SK-N-SH (cell line): ENCODE results near the gene LRRC49. TPM values are rescaled to one million over a fixed set of nuclear protein-coding genes. Genes with fewer than 3 reads are reported as not detected.

Experiments
- CTCF ChIA-PET: fragments of 300-600, 350-600 bp; formaldehyde crosslinking; extraction: SDS; loops from one replicate; lab custom pipeline; 2021; lab: Yijun Ruan, JAX
- POLR2A ChIA-PET: fragments of 350-600 bp; sonication (Branson Sonifier 250); formaldehyde crosslinking; extraction: SDS; loops from one replicate; lab custom pipeline; 2020; ENCODE audit warnings: antibody characterized with exemption, inconsistent platforms; lab: Yijun Ruan, JAX
- DNase-seq: peaks from one replicate; pipeline ENCODE4 v3.0.0; 2012
- H2AFZ ChIP-seq: fragments of 200-600 bp; sonication (generic); 2 replicates; pipeline ENCODE4 v1.8.1; 2016; ENCODE audit warnings: antibody characterized with exemption, mild to moderate bottlenecking, low read depth
- H3F3A ChIP-seq: fragments of 200-600 bp; sonication (generic); replicated peaks from 2 replicates; pipeline ENCODE3; 2016; ENCODE audit warnings: antibody characterized with exemption, mild to moderate bottlenecking; ENCODE audit not compliant: insufficient read depth
- H3K27ac ChIP-seq, 2 experiments: fragments of 200-500 bp in 1 of 2; fragments of 200-600 bp in 1 of 2; sonication (Bioruptor generic) in 1 of 2; sonication (generic), shearing (Covaris generic) in 1 of 2; 2 replicates each; pipeline versions ENCODE4 v1.5.1 to v1.6.1; 2014 to 2016; ENCODE audit warnings: low read depth in 2 of 2, inconsistent platforms in 1 of 2, low read length in 1 of 2, mild to moderate bottlenecking in 1 of 2, mixed read lengths in 1 of 2
- H3K27me3 ChIP-seq: fragments of 200-600 bp; sonication (generic), shearing (Covaris generic); 2 replicates; pipeline ENCODE4 v1.6.1; 2016; ENCODE audit warnings: mixed run types; ENCODE audit not compliant: insufficient read depth
- H3K36me3 ChIP-seq, 2 experiments: fragments of 200-500 bp in 1 of 2; fragments of 200-600 bp in 1 of 2; sonication (Bioruptor generic) in 1 of 2; sonication (generic) in 1 of 2; replicated peaks in 1 of 2; 2 replicates each; pipeline versions ENCODE3 to v1.5.1; 2014 to 2016; ENCODE audit warnings: low read length in 1 of 2, mild to moderate bottlenecking in 1 of 2; ENCODE audit not compliant: insufficient read depth in 2 of 2, control insufficient read depth in 1 of 2
- H3K4me1 ChIP-seq, 2 experiments: fragments of 200-500 bp in 1 of 2; fragments of 200-600 bp in 1 of 2; sonication (Bioruptor generic) in 1 of 2; sonication (generic), shearing (Covaris generic) in 1 of 2; 2 replicates each; pipeline versions ENCODE4 v1.5.1 to v1.6.1; 2014 to 2016; ENCODE audit warnings: low read depth in 1 of 2, low read length in 1 of 2, mixed run types in 1 of 2; ENCODE audit not compliant: insufficient read depth in 2 of 2, control insufficient read depth in 1 of 2
- H3K4me2 ChIP-seq: fragments of 200-600 bp; sonication (generic), shearing (Covaris generic); 2 replicates; pipeline ENCODE4 v1.6.1; 2017; ENCODE audit warnings: mixed run types
- H3K4me3 ChIP-seq, 2 experiments: fragments of 200-500 bp in 1 of 2; fragments of 200-600 bp in 1 of 2; sonication (Bioruptor generic) in 1 of 2; sonication (generic), shearing (Covaris generic) in 1 of 2; 2 replicates each; pipeline versions ENCODE4 v1.5.1 to v1.8.1; 2014 to 2016; ENCODE audit warnings: low read depth in 2 of 2, inconsistent platforms in 1 of 2, low read length in 1 of 2, mild to moderate bottlenecking in 1 of 2, mixed read lengths in 1 of 2, moderate library complexity in 1 of 2
- H3K79me2 ChIP-seq: fragments of 200-600 bp; sonication (generic); 2 replicates; pipeline ENCODE4 v1.8.1; 2017; ENCODE audit warnings: mild to moderate bottlenecking; ENCODE audit not compliant: insufficient read depth
- H3K9ac ChIP-seq: fragments of 200-600 bp; sonication (generic); 2 replicates; pipeline ENCODE4 v1.6.1; 2017; ENCODE audit warnings: mixed run types
- H3K9me2 ChIP-seq: fragments of 200-600 bp; sonication (generic); 2 replicates; pipeline ENCODE4 v1.6.1; 2017; ENCODE audit warnings: mixed run types
- H3K9me3 ChIP-seq: fragments of 200-600 bp; sonication (generic); 2 replicates; pipeline ENCODE4 v1.6.1; 2017; ENCODE audit warnings: mixed run types, mild to moderate bottlenecking, moderate library complexity
- H4K20me1 ChIP-seq: fragments of 200-600 bp; sonication (generic); 2 replicates; pipeline ENCODE4 v1.6.1; 2017; ENCODE audit warnings: mild to moderate bottlenecking, mixed run types; ENCODE audit not compliant: insufficient read depth
- CHD2 ChIP-seq: fragments of 150-350 bp; IDR thresholded peaks from 2 replicates; pipeline ENCODE4 v1.6.1; 2018; ENCODE audit warnings: low read length; ENCODE audit not compliant: partially characterized antibody
- FOXM1 ChIP-seq: IDR thresholded peaks from 2 replicates; pipeline ENCODE4 v1.4.0; 2012; ENCODE audit warnings: low read depth, mild to moderate bottlenecking
- JUND ChIP-seq: IDR thresholded peaks from 2 replicates; pipeline ENCODE4 v1.4.0; 2012
- MXI1 ChIP-seq: IDR thresholded peaks from 2 replicates; pipeline ENCODE4 v1.6.1; 2012; ENCODE audit warnings: mild to moderate bottlenecking, low read depth, low read length, improper control_type of control experiment
- RAD21 ChIP-seq: IDR thresholded peaks from 2 replicates; pipeline ENCODE4 v1.6.1; 2012; ENCODE audit warnings: mild to moderate bottlenecking, low read length
- RCOR1 ChIP-seq: fragments of 150-350 bp; IDR thresholded peaks from 2 replicates; pipeline ENCODE4 v1.6.1; 2017; ENCODE audit warnings: antibody characterized with exemption, low read length
- RFX5 ChIP-seq: IDR thresholded peaks from 2 replicates; pipeline ENCODE4 v1.6.1; 2012; ENCODE audit warnings: mild to moderate bottlenecking, improper control_type of control experiment, low read length
- SMC3 ChIP-seq: IDR thresholded peaks from 2 replicates; pipeline ENCODE4 v1.6.1; 2012; ENCODE audit warnings: low read depth, low read length, improper control_type of control experiment
- TCF12 ChIP-seq: IDR thresholded peaks from 2 replicates; pipeline ENCODE4 v1.4.0; 2012
- TEAD4 ChIP-seq: IDR thresholded peaks from 2 replicates; pipeline ENCODE4 v1.4.0; 2012; ENCODE audit warnings: mild to moderate bottlenecking, borderline replicate concordance; ENCODE audit not compliant: insufficient read depth
- USF1 ChIP-seq: IDR thresholded peaks from 2 replicates; pipeline ENCODE4 v1.4.0; 2012; ENCODE audit warnings: low read depth, borderline replicate concordance
- WGBS: methylation state at CpG from one replicate; pipeline ENCODE4 v1.1.6; 2017; ENCODE audit warnings: low lambda C conversion rate; 5-methylcytosine and 5-hydroxymethylcytosine counted together
- polyA plus RNA-seq, 3 experiments: library from polyadenylated mRNA; depleted of rRNA; stranded (reverse); fragments of >200 nt; gene quantifications; 2 replicates each; pipeline ENCODE4 v1.2.3, GENCODE V29; 2012
- TF ChIP-seq, protein P1 (sequence below): IDR thresholded peaks from 2 replicates; pipeline ENCODE4 v1.6.1; 2012; ENCODE audit warnings: mild to moderate bottlenecking, low read depth, low read length, moderate library complexity
- TF ChIP-seq, protein P2 (sequence below): fragments of 200-600 bp; sonication (generic); IDR thresholded peaks from 2 replicates; pipeline ENCODE4 v1.6.1; 2017; ENCODE audit warnings: antibody characterized with exemption, mild to moderate bottlenecking, moderate library complexity

LRRC49 gene
- polyA plus RNA-seq, 1 of the 3 experiments (the other 2 are of a cell fraction) = 7.2 TPM

DNA sequence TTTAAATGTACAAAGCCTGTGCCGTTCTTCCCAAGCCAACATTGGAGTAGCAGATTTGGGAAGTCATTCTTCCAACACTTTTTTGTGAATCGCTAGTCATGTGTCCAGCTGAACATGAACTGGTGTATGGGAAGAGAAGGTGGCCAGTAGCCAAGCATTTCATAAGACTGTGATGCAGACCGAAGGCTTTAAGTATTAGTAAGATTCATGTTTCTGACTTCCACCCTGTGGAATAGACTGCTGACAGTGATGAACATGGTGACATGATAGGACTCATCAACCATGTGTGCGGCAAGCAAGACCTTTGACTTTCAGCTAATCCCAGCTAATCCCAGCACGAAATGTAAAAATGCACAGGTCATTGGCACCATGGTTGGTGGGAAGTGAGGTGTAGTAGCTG is 174.4 kb downstream of the LRRC49 start (continued):
- TF ChIP-seq MXI1 = no peak
- TF ChIP-seq USF1 = no peak
- TF ChIP-seq, protein P1, sequence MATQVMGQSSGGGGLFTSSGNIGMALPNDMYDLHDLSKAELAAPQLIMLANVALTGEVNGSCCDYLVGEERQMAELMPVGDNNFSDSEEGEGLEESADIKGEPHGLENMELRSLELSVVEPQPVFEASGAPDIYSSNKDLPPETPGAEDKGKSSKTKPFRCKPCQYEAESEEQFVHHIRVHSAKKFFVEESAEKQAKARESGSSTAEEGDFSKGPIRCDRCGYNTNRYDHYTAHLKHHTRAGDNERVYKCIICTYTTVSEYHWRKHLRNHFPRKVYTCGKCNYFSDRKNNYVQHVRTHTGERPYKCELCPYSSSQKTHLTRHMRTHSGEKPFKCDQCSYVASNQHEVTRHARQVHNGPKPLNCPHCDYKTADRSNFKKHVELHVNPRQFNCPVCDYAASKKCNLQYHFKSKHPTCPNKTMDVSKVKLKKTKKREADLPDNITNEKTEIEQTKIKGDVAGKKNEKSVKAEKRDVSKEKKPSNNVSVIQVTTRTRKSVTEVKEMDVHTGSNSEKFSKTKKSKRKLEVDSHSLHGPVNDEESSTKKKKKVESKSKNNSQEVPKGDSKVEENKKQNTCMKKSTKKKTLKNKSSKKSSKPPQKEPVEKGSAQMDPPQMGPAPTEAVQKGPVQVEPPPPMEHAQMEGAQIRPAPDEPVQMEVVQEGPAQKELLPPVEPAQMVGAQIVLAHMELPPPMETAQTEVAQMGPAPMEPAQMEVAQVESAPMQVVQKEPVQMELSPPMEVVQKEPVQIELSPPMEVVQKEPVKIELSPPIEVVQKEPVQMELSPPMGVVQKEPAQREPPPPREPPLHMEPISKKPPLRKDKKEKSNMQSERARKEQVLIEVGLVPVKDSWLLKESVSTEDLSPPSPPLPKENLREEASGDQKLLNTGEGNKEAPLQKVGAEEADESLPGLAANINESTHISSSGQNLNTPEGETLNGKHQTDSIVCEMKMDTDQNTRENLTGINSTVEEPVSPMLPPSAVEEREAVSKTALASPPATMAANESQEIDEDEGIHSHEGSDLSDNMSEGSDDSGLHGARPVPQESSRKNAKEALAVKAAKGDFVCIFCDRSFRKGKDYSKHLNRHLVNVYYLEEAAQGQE = no peak
- TF ChIP-seq JUND = no peak

DNA sequence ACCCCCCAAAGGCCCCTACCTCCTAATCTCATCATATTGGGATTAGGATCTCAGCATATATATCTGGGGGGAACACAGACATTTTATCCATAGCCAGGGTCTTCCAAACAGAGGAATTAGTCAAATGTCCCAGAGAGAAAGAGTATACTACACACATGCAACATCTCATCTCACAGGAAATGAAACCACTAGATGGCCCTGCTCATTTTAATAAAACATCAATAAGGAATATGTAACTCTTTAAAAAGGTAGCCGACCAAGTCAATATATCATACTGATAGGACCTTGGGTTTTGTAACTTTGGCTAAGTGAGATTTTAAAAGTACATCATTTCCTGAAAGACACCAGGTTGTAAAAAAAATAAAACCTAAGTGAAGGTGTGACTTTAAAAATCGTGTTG is 177.1 kb downstream of the LRRC49 start:
- no peak overlapping the region for H3K4me2 ChIP-seq
- H3K27me3 ChIP-seq = no peaks in the 10 kb centered on the region
- no peak overlapping the region for H2AFZ ChIP-seq
- CTCF ChIA-PET = no interaction called here
- no peaks in the 10 kb centered on the region for H4K20me1 ChIP-seq
- POLR2A ChIA-PET = no interaction called here
- H3K79me2 ChIP-seq = no peaks in the 10 kb centered on the region
- no peaks in the 10 kb centered on the region for H3F3A ChIP-seq
- DNase-seq = no peak
- no peak overlapping the region for H3K27ac ChIP-seq
- H3K9me3 ChIP-seq = peaks cover 4% of the 10 kb centered on the region; the same call in 1 of the 2 replicates
- TF ChIP-seq SMC3 (no peak), RAD21 (0 out of 2 replicates have a peak, but pooled peaks have one; percentile 8)
- TF ChIP-seq, protein P2, sequence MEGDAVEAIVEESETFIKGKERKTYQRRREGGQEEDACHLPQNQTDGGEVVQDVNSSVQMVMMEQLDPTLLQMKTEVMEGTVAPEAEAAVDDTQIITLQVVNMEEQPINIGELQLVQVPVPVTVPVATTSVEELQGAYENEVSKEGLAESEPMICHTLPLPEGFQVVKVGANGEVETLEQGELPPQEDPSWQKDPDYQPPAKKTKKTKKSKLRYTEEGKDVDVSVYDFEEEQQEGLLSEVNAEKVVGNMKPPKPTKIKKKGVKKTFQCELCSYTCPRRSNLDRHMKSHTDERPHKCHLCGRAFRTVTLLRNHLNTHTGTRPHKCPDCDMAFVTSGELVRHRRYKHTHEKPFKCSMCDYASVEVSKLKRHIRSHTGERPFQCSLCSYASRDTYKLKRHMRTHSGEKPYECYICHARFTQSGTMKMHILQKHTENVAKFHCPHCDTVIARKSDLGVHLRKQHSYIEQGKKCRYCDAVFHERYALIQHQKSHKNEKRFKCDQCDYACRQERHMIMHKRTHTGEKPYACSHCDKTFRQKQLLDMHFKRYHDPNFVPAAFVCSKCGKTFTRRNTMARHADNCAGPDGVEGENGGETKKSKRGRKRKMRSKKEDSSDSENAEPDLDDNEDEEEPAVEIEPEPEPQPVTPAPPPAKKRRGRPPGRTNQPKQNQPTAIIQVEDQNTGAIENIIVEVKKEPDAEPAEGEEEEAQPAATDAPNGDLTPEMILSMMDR = peak; percentile 17
- no peak overlapping the region for H3K4me3 ChIP-seq
- H3K9ac ChIP-seq = no peak overlapping the region
- H3K9me2 ChIP-seq = no peaks in the 10 kb centered on the region
- H3K4me1 ChIP-seq = no peaks in the 10 kb centered on the region; a peak in 2 of 4 replicates
- 79% methylated on average over 2 of the region's 2 CpGs for WGBS
- no peaks in the 10 kb centered on the region for H3K36me3 ChIP-seq

DNA sequence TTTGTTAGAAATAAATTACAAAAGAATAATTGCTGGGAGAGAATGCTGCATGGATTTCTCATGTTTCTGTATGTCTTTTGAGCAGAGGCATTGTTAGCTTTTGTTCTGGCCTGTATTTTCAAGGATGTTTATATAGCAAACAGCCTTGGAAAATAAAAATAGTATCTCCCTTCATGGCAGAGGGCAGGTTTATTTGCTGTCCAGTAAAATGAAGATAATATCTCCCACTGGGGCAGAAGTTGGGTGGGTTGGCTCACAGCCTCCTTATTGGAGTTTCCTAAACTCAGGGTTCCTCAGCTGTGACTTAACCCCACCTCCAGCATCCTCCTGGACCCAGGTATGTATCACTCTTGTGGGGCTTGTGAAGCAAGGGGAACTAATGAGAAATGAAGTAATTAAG is 178.9 kb downstream of the LRRC49 start:
- no peak for DNase-seq
- no peaks in the 10 kb centered on the region for H3K27me3 ChIP-seq
- H3K36me3 ChIP-seq = no peaks in the 10 kb centered on the region
- no peaks in the 10 kb centered on the region; a peak in 2 of 4 replicates for H3K4me1 ChIP-seq
- H2AFZ ChIP-seq = no peak overlapping the region
- no peak overlapping the region for H3K4me3 ChIP-seq
- no peak overlapping the region for H3K4me2 ChIP-seq
- H3K27ac ChIP-seq = no peak overlapping the region
- H4K20me1 ChIP-seq = no peaks in the 10 kb centered on the region
- H3K9me3 ChIP-seq = peaks cover 5% of the 10 kb centered on the region; the same call in 1 of the 2 replicates
- no peaks in the 10 kb centered on the region for H3K9me2 ChIP-seq
- no peaks in the 10 kb centered on the region for H3K79me2 ChIP-seq
- CTCF ChIA-PET = no interaction called here
- H3K9ac ChIP-seq = no peak overlapping the region
- no peaks in the 10 kb centered on the region for H3F3A ChIP-seq
- POLR2A ChIA-PET = no interaction called here
- no peak for TF ChIP-seq TCF12
- no peak for TF ChIP-seq RFX5
- no peak for TF ChIP-seq CHD2
- TF ChIP-seq, protein P2 = no peak
- no peak for TF ChIP-seq FOXM1
- TF ChIP-seq TEAD4 = no peak
- TF ChIP-seq RCOR1 = no peak
- TF ChIP-seq, protein P1 = no peak
